ENCODE results near the gene HSPA12A.

HSPA12A gene

GRCh38 chr10:116770281-116770680 lies 27.9 kb upstream of the HSPA12A start:
- DNase-seq = no peak

GRCh38 chr10:116769791-116770190 lies 27.4 kb upstream of the HSPA12A start:
- DNase-seq = no peak

DNA sequence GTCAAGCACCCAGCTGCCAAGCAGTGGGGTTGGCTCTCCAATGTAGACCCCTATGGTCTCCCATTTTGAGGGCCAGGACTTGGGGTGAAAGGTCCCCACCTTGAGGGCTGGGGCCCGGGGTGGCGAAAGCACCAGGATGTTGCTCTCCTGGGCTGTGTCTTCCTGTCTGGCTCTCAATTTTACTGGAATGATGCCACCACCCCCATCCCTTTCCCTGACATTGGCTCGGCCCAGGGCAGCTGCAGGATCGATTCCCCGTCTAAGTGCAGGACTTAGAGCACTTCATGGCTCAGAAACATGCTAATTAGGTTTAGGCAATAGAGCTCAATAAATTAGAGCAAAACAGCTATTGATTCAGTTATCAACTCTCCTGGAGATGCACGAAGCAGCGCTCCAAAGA lies 27.0 kb upstream of the HSPA12A start:
- DNase-seq = no peak

GRCh38 chr10:116768786-116769185 lies 26.4 kb upstream of the HSPA12A start:
- no peak for DNase-seq

DNA sequence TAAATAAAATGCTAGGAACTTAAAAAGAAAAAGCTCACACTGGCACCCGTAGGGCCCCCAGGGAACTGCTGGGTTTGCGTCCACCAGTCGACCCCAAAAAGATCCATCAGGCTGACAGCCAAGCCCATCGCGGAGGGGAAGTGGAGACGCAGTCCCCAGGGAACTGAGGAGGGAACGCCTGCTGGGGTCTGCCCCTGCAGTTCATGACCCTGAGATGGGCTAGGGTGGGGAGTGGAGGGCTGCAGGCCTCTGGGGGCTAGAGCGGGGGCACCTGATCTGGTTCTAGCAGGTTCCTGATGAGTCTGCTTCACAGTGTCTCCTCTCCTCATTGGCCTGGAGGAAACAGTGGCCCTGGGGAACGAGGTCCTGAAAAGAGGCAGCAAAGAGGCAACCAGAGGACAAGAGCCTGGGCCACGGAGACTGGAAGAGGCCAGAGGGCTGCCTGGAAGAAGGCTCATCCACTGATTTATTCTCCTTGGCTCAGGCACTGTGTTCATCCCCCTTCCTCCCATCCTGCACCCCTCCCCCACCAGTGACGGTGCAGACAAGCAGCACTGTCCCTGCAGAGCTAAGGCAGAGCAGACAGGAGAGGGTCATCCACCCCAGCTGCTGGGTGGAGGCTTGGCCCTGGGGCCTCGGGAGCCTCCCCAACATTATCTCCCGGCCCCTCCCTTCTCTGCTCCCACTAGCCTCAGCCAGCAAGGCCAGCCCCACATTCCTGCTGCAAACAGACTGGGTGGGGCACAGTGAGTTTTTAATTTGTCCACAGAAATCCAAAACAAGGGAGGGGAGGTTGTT lies 24.7 kb upstream of the HSPA12A start:
- no peak for DNase-seq

DNA sequence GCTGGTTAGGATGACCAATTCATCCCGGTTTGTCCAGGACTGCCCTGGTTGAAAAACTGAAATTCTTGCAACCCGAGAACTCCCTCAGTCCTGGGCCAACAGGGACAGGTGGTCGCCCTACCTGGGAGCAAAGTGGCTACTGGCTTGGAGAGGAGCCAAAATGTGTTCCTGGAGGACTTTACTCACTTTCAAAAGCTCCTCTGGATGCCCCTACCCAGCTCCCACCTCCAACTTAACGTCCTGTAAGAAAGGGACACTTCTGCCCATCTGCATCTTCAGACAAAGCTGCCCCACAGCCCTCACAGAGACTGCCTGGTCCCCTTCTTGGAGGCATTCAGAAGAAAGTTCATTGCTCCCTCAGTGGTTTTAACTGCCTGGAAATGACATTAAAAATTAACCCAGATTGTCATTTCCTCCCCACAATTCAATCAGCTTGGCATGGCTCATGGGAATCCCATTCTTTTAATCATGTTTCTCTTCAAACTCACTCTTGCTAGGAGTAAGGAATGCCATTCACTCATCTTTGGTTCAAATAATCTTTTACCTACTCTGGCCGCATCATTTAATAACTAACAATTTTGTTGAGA lies 24.0 kb upstream of the HSPA12A start:
- DNase-seq = no peak

GRCh38 chr10:116765648-116766081 lies 23.3 kb upstream of the HSPA12A start:
- peak; percentile 40 for DNase-seq

DNA sequence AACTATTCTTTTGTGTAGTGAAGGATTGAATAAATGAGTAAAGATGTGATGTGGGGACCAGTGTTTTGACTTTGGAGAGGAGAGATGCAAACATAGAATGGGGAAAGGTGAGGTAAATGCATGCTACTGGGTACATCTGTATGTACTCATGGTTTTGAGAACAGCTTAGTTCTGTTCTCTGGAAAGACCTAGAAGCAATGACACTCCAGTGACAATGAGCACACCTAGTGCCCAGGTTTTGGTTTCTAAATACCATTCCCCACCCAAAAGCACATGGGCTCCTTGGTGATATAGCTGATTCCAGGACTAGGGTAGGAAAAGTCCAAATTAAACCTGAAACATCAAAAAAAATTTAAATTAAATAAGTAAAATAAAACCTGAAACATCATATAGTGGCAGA lies 22.6 kb upstream of the HSPA12A start:
- DNase-seq = no peak

DNA sequence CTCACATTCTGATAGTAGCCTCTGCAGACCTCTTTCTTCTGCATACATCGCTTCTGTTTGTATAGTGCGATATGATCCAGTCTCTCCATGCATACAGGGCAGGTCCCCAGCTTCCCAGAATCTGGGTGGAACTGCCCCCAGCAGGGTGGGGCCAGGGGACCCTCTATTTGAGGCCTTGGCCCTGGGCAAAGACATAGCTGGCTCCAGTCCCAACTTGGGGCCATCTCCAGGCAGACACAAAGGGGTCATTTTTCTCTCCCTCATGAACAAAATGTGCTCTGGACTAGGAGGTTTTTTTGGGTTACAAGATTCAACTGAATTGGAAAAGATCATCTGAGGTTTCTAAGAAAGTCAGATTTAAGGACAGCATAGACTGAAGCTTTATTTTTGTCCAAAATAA lies 21.1 kb upstream of the HSPA12A start:
- no peak for DNase-seq

- DNase-seq = no peak
These were observed 19.5 kb upstream of the HSPA12A start for GRCh38 chr10:116761883-116762282.

- no peak for DNase-seq
These were observed 18.6 kb upstream of the HSPA12A start for GRCh38 chr10:116760919-116761318.

- DNase-seq = no peak
These were observed 14.9 kb upstream of the HSPA12A start for GRCh38 chr10:116757246-116757645.

- DNase-seq = no peak
These were observed 13.9 kb upstream of the HSPA12A start for GRCh38 chr10:116756277-116756676.

DNA sequence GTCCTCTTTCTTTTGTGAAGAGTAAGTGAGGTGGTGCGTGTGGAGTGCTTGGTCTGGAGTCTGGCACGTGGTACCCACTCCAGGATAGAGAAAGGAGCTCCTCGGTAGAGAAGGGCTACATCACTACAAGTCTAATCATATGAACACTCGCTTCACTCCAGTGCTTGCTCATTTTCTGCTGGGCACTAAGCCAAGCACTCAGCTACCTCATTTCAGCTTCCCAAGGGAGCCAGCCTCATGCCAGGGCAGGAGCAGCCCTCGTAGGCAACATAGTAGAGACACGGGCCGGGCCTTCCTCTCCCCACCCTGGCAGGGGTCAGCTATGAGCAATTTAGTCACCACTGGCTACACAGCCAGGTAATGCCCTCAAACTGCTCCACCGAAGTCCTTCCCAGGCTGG lies 11.4 kb upstream of the HSPA12A start:
- no peak for DNase-seq

- DNase-seq = no peak
These were observed 10.8 kb upstream of the HSPA12A start for GRCh38 chr10:116752969-116753665.

DNA sequence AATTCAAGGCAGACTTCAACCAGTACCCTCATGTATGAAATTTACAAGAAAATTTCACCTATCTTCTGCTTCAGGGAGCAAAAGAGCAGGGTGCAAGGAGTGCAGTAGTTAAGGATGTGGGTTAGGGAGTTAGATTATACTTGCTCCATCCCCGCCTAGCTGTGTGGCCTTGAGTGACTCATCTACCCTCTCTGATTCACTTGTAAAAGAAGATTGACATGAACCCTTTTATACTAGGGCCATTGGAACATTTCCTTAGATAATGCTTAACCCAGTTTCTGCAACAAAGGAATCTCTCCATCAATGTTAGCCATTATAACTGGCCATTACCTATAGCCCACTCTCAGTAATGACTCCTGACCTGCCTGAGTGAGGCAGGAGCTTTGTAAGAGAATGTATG lies 10.2 kb upstream of the HSPA12A start:
- DNase-seq = no peak

- no peak for DNase-seq
These were observed 6.1 kb upstream of the HSPA12A start for GRCh38 chr10:116748471-116748870.

DNA sequence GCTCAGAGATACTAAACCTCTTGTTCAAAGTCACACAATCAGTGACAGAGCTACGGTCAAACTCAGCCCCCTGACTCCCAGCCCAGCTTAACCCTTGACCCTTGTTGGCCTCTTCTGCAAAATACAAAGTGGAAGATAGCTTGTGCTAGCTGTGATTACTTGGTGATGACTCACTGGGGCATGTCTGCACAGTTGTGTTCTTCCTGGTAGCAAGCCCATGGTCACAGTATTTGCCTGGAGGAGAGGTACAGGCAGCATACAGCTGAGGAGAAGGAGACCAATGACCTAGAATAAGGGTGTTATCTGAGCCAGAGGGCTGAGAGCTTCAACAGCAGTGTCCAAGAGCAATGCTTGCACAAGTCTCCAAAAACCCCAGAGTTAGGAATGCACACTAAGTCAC lies 5.7 kb upstream of the HSPA12A start:
- no peak for DNase-seq

DNA sequence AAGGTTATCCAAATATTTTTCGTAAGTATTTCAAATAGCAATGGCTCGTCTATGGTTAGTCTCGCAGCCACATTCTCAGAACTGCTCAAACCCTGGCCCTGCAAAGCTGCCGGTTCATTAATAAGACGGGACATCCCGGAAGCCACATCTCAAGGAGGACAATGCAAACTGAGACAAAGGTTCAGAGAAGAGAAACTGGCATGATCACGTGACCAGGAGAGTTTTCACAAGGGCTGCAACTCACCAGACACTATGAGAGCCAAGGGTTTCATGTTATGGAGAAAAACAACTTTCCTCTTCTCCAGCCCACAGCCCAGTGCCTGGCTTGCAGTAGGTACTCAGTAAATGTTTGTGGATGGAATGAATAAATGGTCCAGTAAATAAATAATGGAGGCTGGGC lies 5.0 kb upstream of the HSPA12A start:
- DNase-seq = no peak

- no peak for DNase-seq
These were observed 2.5 kb upstream of the HSPA12A start for GRCh38 chr10:116744885-116745284.

- DNase-seq = no peak
These were observed 1.9 kb upstream of the HSPA12A start for GRCh38 chr10:116744163-116744753.

DNA sequence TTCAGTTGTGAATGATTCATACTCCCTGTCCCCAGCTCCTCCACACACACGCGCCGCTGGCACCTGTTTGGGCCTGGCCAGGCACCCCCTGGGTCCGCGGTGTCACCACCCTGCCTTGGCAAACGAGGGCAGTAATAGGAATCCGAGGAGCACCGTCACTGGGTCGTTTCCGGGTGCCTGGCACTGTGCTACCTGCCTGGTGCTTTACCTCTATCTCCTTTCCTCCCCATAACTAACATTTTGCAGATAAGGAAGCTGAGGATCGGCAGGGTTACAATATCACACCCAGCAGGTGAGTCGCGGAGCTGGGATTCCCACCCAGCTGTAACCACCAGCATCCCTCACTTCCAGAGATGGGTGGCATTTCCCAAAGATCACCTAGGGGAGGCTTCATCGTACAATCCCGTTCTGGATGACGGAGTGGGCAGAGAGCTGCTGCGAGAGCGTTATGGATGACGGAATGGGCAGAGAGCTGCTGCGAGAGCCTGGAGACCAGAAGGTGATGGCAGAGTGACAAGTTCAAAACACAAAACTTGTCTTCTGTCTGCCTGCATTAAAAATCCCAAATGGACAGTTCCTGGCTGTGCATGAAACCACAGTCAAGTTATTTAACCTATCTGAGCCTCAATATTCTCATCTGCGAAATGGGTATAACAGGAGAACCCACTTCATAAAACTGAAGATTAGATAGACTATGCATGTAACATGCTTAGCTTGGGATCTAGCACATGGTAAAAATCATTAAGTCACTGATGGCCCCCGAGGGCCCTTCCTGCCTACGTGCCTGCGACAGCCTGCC lies 1.1 kb upstream of the HSPA12A start:
- no peak for DNase-seq

Data from hematopoietic multipotent progenitor cell treated with erythropoietin and hydrocortisone succinate and interleukin-3 and kit ligand, for 8 days (in vitro differentiated cells).